ENCODE data around the gene CDYL2. TPM values are rescaled to one million over a fixed set of nuclear protein-coding genes. Genes with fewer than 3 reads are reported as not detected.
A peak's percentile ranks its signal among the peaks of the same experiment; 100 is the strongest.

CDYL2 gene
- total RNA-seq, 2 experiments from 2014 or later: 0.98 to 2.5 TPM

GRCh38 chr16:80607204-80607603, 197.2 kb downstream of the CDYL2 start:
- Histone ChIP-seq H2AFZ (ENCODE audit: low read length) (no peak overlapping the region), H3K9me3 (ENCODE audit: low read length) (no peaks in the 10 kb centered on the region), H3K9me2 (ENCODE audit: insufficient read depth, low read length) (no peaks in the 10 kb centered on the region), H3K27ac (ENCODE audit: low read depth, low read length, poor library complexity, severe bottlenecking) (no peak overlapping the region), H3K4me2 (ENCODE audit: low read length) (no peak overlapping the region), H3K4me3 (ENCODE audit: low read depth, low read length, poor library complexity, severe bottlenecking) (no peak overlapping the region), H3K79me2 (ENCODE audit: insufficient read depth, low read depth, low read length) (no peaks in the 10 kb centered on the region), H4K20me1 (ENCODE audit: insufficient read depth, low read length) (no peaks in the 10 kb centered on the region), H3K36me3 (ENCODE audit: insufficient read depth, low read length) (no peaks in the 10 kb centered on the region), H3K4me1 (ENCODE audit: insufficient read depth, low read length, poor library complexity, severe bottlenecking) (no peaks in the 10 kb centered on the region)
- BruUV-seq (replicated peaks): no TSS peak
- TF ChIP-seq CTCF (conservative IDR thresholded peaks at IDR 0.05; ENCODE audit: low read length): no peak
- TF ChIP-seq EZH2phosphoT487 (IDR thresholded peaks at IDR 0.05; ENCODE audit: borderline replicate concordance, low read depth, low read length): no peak
- CTCF ChIA-PET (ENCODE audit: unreplicated experiment): no interaction called here
- no peak for DNase-seq (ENCODE audit: low spot score)
- intact Hi-C loops (cut with micrococcal nuclease; ENCODE audit: unreplicated experiment): no loop called here
- POLR2A ChIA-PET: no interaction called here

GRCh38 chr16:80606221-80606766, 198.1 kb downstream of the CDYL2 start:
- TF ChIP-seq CTCF (conservative IDR thresholded peaks at IDR 0.05; ENCODE audit: low read length): no peak
- no peak for TF ChIP-seq EZH2phosphoT487 (IDR thresholded peaks at IDR 0.05; ENCODE audit: borderline replicate concordance, low read depth, low read length)
- ChIA-PET CTCF (ENCODE audit: unreplicated experiment) (no interaction called here), POLR2A (no interaction called here)
- no peak overlapping the region for H3K27ac ChIP-seq (ENCODE audit: low read depth, low read length, poor library complexity, severe bottlenecking)
- no TSS peak for BruUV-seq (replicated peaks)
- no peaks in the 10 kb centered on the region for H3K79me2 ChIP-seq (ENCODE audit: insufficient read depth, low read depth, low read length)
- H4K20me1 ChIP-seq (ENCODE audit: insufficient read depth, low read length): no peaks in the 10 kb centered on the region
- no peak overlapping the region for H2AFZ ChIP-seq (ENCODE audit: low read length)
- H3K9me2 ChIP-seq (ENCODE audit: insufficient read depth, low read length): no peaks in the 10 kb centered on the region
- H3K9me3 ChIP-seq (ENCODE audit: low read length): no peaks in the 10 kb centered on the region
- no peak overlapping the region for H3K4me2 ChIP-seq (ENCODE audit: low read length)
- intact Hi-C loops (cut with micrococcal nuclease; ENCODE audit: unreplicated experiment): no loop called here
- H3K4me3 ChIP-seq (ENCODE audit: low read depth, low read length, poor library complexity, severe bottlenecking): no peak overlapping the region
- no peaks in the 10 kb centered on the region for H3K4me1 ChIP-seq (ENCODE audit: insufficient read depth, low read length, poor library complexity, severe bottlenecking)
- DNase-seq (ENCODE audit: low spot score): peak; percentile 1
- H3K36me3 ChIP-seq (ENCODE audit: insufficient read depth, low read length): no peaks in the 10 kb centered on the region

- POLR2A ChIA-PET: no interaction called here
- intact Hi-C loops (cut with micrococcal nuclease; ENCODE audit: unreplicated experiment): no loop called here
- no peaks in the 10 kb centered on the region for H3K4me1 ChIP-seq (ENCODE audit: insufficient read depth, low read length, poor library complexity, severe bottlenecking)
These were observed 199.6 kb downstream of the CDYL2 start for GRCh38 chr16:80604600-80605355.

More at GRCh38 chr16:80604600-80605355, 199.6 kb downstream of the CDYL2 start:
- H3K9me3 ChIP-seq (ENCODE audit: low read length): no peaks in the 10 kb centered on the region
- TF ChIP-seq EZH2phosphoT487 (IDR thresholded peaks at IDR 0.05; ENCODE audit: borderline replicate concordance, low read depth, low read length): no peak
- no peak for TF ChIP-seq CTCF (conservative IDR thresholded peaks at IDR 0.05; ENCODE audit: low read length)
- no peak overlapping the region for H3K4me2 ChIP-seq (ENCODE audit: low read length)
- CTCF ChIA-PET (ENCODE audit: unreplicated experiment): no interaction called here
- H3K27ac ChIP-seq (ENCODE audit: low read depth, low read length, poor library complexity, severe bottlenecking): no peak overlapping the region
- no TSS peak for BruUV-seq (replicated peaks)
- H2AFZ ChIP-seq (ENCODE audit: low read length): no peak overlapping the region
- no peak for DNase-seq (ENCODE audit: low spot score)
- H3K79me2 ChIP-seq (ENCODE audit: insufficient read depth, low read depth, low read length): no peaks in the 10 kb centered on the region
- H3K36me3 ChIP-seq (ENCODE audit: insufficient read depth, low read length): no peaks in the 10 kb centered on the region
- H3K9me2 ChIP-seq (ENCODE audit: insufficient read depth, low read length): no peaks in the 10 kb centered on the region; the same call in 1 of the 2 replicates
- no peaks in the 10 kb centered on the region for H4K20me1 ChIP-seq (ENCODE audit: insufficient read depth, low read length)
- no peak overlapping the region for H3K4me3 ChIP-seq (ENCODE audit: low read depth, low read length, poor library complexity, severe bottlenecking)
